ENCODE results near the gene SORL1-AS1.

Gene SORL1-AS1

GRCh38 chr11:121494355-121495099, 41.8 kb upstream of the SORL1-AS1 start:
- no peaks in the 10 kb centered on the region for H3K27me3 Mint-ChIP-seq (ENCODE audit: low read depth)
- TF ChIP-seq CTCF (IDR thresholded peaks at IDR 0.05; ENCODE audit: unreplicated experiment in 3 of 3) = no peak
- no peak overlapping the region for H3K4me3 Mint-ChIP-seq
- H3K9me3 Mint-ChIP-seq = no peaks in the 10 kb centered on the region
- peaks cover 51% of the 10 kb centered on the region for H3K36me3 Mint-ChIP-seq (ENCODE audit: low read depth)
- no peak overlapping the region for H3K27ac Mint-ChIP-seq
- no peaks in the 10 kb centered on the region for H3K4me1 Mint-ChIP-seq

- Mint-ChIP-seq H3K4me1 (peaks cover 8% of the 10 kb centered on the region), H3K9me3 (no peaks in the 10 kb centered on the region), H3K27ac (no peak overlapping the region), H3K27me3 (ENCODE audit: low read depth) (peaks cover 4% of the 10 kb centered on the region), H3K36me3 (ENCODE audit: low read depth) (peaks cover 20% of the 10 kb centered on the region), H3K4me3 (no peak overlapping the region)
- no peak for TF ChIP-seq CTCF (IDR thresholded peaks at IDR 0.05; ENCODE audit: unreplicated experiment in 3 of 3)
These were observed 37.1 kb upstream of the SORL1-AS1 start for GRCh38 chr11:121489823-121490222.

GRCh38 chr11:121488641-121489040, 35.9 kb upstream of the SORL1-AS1 start:
- Mint-ChIP-seq H3K4me3 (no peak overlapping the region), H3K4me1 (peaks cover 8% of the 10 kb centered on the region), H3K9me3 (no peaks in the 10 kb centered on the region), H3K36me3 (ENCODE audit: low read depth) (peaks cover 20% of the 10 kb centered on the region), H3K27me3 (ENCODE audit: low read depth) (peaks cover 4% of the 10 kb centered on the region), H3K27ac (peak overlapping the region in 1 of 3 experiments; percentile 53)
- no peak for TF ChIP-seq CTCF (IDR thresholded peaks at IDR 0.05; ENCODE audit: unreplicated experiment in 3 of 3)

GRCh38 chr11:121488170-121488569, 35.4 kb upstream of the SORL1-AS1 start:
- H3K4me1 Mint-ChIP-seq = peaks cover 8% of the 10 kb centered on the region
- peaks cover 20% of the 10 kb centered on the region for H3K36me3 Mint-ChIP-seq (ENCODE audit: low read depth)
- TF ChIP-seq CTCF (IDR thresholded peaks at IDR 0.05; ENCODE audit: unreplicated experiment in 3 of 3) = no peak
- no peak overlapping the region for H3K4me3 Mint-ChIP-seq
- peak overlapping the region in 1 of 3 experiments; percentile 53 for H3K27ac Mint-ChIP-seq
- H3K27me3 Mint-ChIP-seq (ENCODE audit: low read depth) = peaks cover 4% of the 10 kb centered on the region
- H3K9me3 Mint-ChIP-seq = no peaks in the 10 kb centered on the region

- Mint-ChIP-seq H3K36me3 (ENCODE audit: low read depth) (peaks cover 20% of the 10 kb centered on the region), H3K27ac (no peak overlapping the region)
These were observed 34.4 kb upstream of the SORL1-AS1 start for GRCh38 chr11:121487191-121487590.

More at GRCh38 chr11:121487191-121487590, 34.4 kb upstream of the SORL1-AS1 start:
- Mint-ChIP-seq H3K27me3 (ENCODE audit: low read depth) (peaks cover 4% of the 10 kb centered on the region), H3K9me3 (no peaks in the 10 kb centered on the region), H3K4me1 (peaks cover 8% of the 10 kb centered on the region), H3K4me3 (no peak overlapping the region)
- no peak for TF ChIP-seq CTCF (IDR thresholded peaks at IDR 0.05; ENCODE audit: unreplicated experiment in 3 of 3)

All from nephron (organoid).